ENCODE results near the gene TRMO. TPM values are rescaled to one million over a fixed set of nuclear protein-coding genes. Genes with fewer than 3 reads are reported as not detected.

Gene TRMO
- polyA plus RNA-seq, 3 donors from 2014 or later = 5.9 to 11.4 (median 7.9) TPM

DNA sequence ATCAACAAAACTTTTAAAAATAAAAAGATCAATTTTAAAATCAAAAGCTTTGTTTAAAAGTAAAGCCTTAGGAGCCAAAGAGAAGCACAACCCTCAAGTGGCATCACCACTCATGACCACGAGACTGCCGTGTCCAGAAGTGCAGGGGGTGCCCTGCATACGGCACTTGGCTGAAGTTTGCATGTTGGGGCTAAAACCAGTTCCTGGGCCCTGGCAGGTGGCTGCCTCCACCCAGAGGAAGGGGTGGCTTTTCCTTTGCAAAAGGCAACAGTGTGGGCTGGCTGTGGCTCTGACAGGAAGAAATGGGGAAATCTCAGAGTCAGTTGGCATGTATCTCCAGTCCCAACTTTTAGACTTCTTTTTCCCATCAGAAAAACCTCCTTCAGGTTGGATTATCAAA, 15.3 kb downstream of the TRMO start:
- peak in 2 of 3 donors; percentile 14 to 19 for DNase-seq
- H3K36me3 Mint-ChIP-seq = peaks cover 7 to 28% (median 11%) of the 10 kb centered on the region in 3 donors

DNA sequence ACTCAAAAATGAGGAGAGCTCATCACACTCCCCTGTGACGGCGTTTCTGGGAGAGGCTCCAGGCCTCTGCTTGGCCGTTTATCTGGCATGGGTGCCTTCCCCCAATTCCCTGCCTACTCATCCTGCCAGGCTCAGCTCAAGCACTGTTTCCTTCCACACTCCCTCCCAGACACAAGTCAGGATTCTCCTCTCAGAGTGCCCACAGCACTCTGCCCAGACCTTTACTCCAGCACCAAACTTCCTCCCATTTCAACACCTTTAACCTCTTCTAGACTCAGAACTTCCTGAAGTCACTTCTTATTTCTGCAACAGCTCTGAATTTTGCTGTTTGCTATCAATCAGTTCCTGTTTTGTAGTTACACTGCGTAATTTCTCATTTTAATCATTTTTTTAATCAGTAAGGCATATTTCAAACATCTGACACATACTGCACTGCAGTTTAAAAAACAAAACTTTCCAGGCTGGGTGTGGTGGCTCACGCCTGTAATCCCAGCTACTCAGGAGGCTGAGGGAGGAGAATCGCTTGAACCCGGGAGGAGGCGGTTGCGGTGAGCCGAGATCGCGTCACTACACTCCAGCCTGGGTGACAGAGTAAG, 16.0 kb downstream of the TRMO start:
- peak; percentile 31 to 37 (median 34) for DNase-seq
- Mint-ChIP-seq H3K27ac (peak overlapping the region; percentile 93 to 100 (median 96)), H3K4me1 (peaks cover 60 to 76% of the 10 kb centered on the region in 2 donors), H3K27me3 (ENCODE audit: low read depth in 3 of 3) (peaks cover 0 to 4% (median 0%) of the 10 kb centered on the region in 3 donors), H3K36me3 (peaks cover 11 to 26% (median 16%) of the 10 kb centered on the region in 3 donors), H3K9me3 (no peaks in the 10 kb centered on the region), H3K4me3 (peak overlapping the region; percentile 72 to 94 (median 87))

More for the DNA sequence above, 15.3 kb downstream of the TRMO start:
- H3K4me1 Mint-ChIP-seq = peaks cover 66 to 76% of the 10 kb centered on the region in 2 donors
- peak overlapping the region; percentile 72 to 94 (median 87) for H3K4me3 Mint-ChIP-seq
- no peaks in the 10 kb centered on the region for H3K9me3 Mint-ChIP-seq
- H3K27me3 Mint-ChIP-seq (ENCODE audit: low read depth in 3 of 3) = peaks cover 0 to 4% (median 0%) of the 10 kb centered on the region in 3 donors
- peak overlapping the region; percentile 52 to 100 (median 94) for H3K27ac Mint-ChIP-seq

DNA sequence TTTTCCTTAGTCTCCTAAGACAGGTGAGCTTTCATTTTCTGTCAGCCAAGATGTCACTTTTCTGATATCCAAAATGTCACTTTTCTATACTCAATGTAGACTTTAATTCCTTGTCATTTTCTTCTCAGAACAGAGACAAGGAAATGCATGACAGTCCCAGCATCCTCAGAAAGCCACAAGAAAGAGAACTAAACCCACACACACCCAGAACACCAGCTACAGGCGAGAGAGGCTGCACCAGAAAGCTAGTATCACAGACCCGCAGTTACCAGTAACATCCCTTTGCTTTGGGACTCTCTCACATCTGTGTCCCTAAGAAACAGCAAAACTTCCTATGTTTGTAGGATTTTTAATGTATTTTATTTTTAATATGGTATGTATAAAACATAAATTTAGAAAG, 17.1 kb downstream of the TRMO start:
- peak; percentile 36 to 40 (median 39) for DNase-seq
- Mint-ChIP-seq H3K9me3 (no peaks in the 10 kb centered on the region), H3K27me3 (ENCODE audit: low read depth in 3 of 3) (peaks cover 0 to 4% (median 0%) of the 10 kb centered on the region in 3 donors), H3K36me3 (peaks cover 10 to 21% (median 16%) of the 10 kb centered on the region in 3 donors), H3K27ac (peak overlapping the region; percentile 83 to 100 (median 96)), H3K4me1 (peaks cover 52 to 72% of the 10 kb centered on the region in 2 donors), H3K4me3 (peak overlapping the region; percentile 71 to 93 (median 73))

DNA sequence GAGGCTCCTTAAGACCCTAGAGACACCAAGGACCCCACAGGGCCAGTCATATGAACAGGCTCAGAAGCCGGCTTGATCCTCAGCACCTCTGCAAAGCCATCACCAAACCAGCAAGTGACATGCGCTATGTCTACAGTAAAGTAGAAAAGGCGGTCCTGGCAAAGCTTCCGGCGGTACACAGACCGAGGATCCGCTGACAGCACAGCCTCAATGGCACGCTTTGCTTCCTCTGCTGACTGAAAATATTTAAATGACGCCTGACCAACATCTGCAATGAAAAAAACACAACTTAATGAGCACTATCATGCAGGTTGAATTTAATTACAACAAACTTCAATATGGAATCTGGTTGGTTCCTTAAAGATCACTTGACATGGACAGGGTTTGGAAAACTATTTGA, 17.6 kb downstream of the TRMO start:
- no peaks in the 10 kb centered on the region for H3K9me3 Mint-ChIP-seq
- no peak for DNase-seq
- peaks cover 0 to 4% (median 0%) of the 10 kb centered on the region in 3 donors for H3K27me3 Mint-ChIP-seq (ENCODE audit: low read depth in 3 of 3)
- peaks cover 47 to 67% of the 10 kb centered on the region in 2 donors for H3K4me1 Mint-ChIP-seq
- peaks cover 7 to 16% (median 16%) of the 10 kb centered on the region in 3 donors for H3K36me3 Mint-ChIP-seq
- H3K27ac Mint-ChIP-seq = peak overlapping the region; percentile 76 to 100 (median 87)
- peak overlapping the region; percentile 62 to 78 (median 73) for H3K4me3 Mint-ChIP-seq

DNA sequence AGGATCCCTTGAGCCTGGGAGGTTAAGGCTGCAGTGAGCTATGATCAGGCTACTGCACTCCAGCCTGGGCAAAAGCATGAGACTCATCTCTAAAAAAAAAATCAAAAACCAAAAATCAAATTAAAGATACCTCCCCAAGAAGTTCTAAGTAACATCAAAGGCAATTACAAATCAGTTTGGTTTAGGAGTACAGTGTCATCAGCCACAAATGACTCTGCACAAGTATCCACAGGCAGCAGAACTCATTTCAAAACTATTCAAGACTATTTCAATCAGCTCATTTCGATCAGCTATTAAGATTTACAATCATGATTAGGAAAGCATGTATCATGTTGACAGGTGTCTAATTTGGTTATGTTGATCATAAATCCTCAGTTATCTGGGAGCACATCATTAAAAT, 19.1 kb downstream of the TRMO start:
- Mint-ChIP-seq H3K27me3 (ENCODE audit: low read depth in 3 of 3) (peaks cover 0 to 4% (median 0%) of the 10 kb centered on the region in 3 donors), H3K4me3 (no peak overlapping the region), H3K9me3 (no peaks in the 10 kb centered on the region), H3K4me1 (peaks cover 38 to 55% of the 10 kb centered on the region in 2 donors), H3K27ac (peak overlapping the region in 2 of 6 donors; percentile 40 to 81), H3K36me3 (peaks cover 4 to 13% (median 8%) of the 10 kb centered on the region in 3 donors)
- no peak for DNase-seq

DNA sequence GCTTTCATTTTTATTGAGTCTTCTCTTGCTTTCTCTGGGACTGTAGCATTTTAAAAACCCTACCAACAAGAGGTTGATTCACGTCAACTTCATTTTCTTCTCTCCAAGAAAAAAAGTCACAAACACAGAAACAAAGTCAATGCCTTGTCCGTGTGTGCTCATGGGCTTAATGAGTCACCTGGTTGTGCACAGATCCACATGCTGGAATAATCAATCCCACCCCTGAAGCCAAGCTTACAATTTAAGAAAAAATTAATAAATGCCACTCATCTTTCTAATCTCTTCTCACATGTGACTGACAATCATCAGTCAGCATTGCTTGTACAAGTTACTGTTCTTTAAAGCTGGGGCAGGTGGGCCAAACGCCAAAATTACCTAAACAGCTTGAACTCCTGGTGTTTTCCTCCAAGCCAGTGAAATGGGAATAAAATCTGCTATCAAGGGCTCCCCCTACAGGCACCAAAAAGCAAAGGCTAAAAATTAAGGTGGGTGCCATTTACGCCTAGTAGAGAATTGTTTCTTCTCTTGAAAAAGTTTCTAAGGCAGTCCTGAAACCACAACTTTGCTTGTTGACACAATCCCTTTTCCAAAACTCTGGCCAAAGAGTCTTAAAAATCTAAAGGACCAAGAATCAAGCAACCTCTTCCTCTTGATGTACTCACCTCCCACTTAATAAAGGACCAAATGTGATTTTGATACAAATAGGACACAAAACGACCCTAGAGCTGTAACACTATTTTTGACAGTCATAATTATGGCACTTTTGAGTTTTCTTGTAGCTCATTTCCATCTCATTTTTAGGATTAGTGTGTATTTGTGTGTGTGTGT, 21.3 kb downstream of the TRMO start:
- H3K27me3 Mint-ChIP-seq (ENCODE audit: low read depth in 3 of 3) = no peaks in the 10 kb centered on the region
- H3K4me1 Mint-ChIP-seq = peaks cover 18 to 34% of the 10 kb centered on the region in 2 donors
- H3K36me3 Mint-ChIP-seq = peaks cover 4 to 20% (median 13%) of the 10 kb centered on the region in 3 donors
- DNase-seq = peak in 2 of 3 donors; percentile 29 to 32
- no peaks in the 10 kb centered on the region for H3K9me3 Mint-ChIP-seq
- peak overlapping the region in 3 of 6 donors; percentile 5 to 31 (median 9) for H3K27ac Mint-ChIP-seq
- no peak overlapping the region for H3K4me3 Mint-ChIP-seq

DNA sequence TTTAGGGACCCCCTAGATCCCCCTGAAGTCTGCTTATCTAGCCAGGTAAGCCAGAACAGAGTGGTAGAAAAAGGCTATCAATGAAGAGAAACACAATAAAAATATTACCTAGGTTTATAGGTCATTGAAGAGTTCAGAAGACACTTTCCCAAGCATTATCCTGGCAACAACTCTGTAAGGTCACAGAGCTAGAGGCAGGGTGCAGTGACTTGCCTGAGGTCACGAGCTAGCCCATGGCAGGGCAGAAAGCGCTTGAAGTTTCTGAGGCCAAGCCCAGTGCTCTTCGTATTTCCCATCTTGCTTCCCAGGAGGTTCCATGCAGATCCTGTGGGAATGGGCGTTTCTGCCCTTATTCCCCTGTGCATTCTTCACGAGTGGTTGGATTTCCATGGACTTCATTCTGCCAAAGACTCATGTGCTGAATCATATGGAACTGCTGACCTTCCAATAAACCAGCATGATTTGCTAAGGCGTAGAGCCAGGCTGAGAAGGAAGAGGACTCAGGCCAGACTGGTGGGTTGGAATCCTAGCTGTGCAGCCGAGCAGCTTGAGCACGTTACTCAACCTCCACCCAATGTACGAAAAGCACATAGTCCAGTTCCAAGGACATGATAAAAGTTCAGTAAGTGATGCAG, 22.1 kb downstream of the TRMO start:
- no peak for DNase-seq
- Mint-ChIP-seq H3K36me3 (peaks cover 4 to 23% (median 19%) of the 10 kb centered on the region in 3 donors), H3K4me1 (peaks cover 11 to 26% of the 10 kb centered on the region in 2 donors), H3K27ac (peak overlapping the region in 1 of 6 donors; percentile 30), H3K4me3 (no peak overlapping the region), H3K9me3 (no peaks in the 10 kb centered on the region), H3K27me3 (ENCODE audit: low read depth in 3 of 3) (no peaks in the 10 kb centered on the region)

DNA sequence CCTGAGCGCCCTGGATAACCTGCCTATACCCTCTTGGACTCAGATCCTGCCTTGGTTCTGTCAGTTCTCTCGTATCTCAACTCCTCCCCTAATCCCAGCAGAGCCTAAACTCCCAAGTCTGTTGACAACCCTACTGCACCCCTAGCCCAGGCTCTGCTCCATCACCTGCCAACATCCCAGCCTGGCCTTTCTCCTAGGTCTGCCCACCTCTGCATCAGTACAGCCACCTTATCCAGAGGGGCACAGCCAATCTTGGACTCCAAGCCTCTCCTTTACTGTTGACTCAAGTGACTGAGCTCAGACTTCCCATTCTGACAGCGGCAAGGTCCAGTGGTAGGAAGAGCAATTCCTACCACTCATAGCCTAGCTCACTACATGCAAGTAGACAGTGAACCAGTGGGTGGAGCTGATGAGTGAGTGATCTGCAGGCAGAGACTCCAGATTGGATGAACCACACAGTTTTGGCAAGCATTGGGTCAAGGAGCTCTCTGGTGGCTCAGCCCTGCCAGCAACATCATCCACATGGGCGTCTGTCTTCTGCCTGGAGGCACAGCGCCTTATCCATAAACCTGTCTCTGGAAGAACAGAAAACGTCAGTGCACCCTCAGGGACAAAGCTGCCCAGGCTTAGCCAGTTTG, 26.5 kb downstream of the TRMO start:
- DNase-seq = no peak
- H3K27ac Mint-ChIP-seq = no peak overlapping the region
- H3K27me3 Mint-ChIP-seq (ENCODE audit: low read depth in 3 of 3) = peaks cover 0 to 3% (median 0%) of the 10 kb centered on the region in 3 donors
- H3K4me1 Mint-ChIP-seq = peaks cover 0 to 2% of the 10 kb centered on the region in 2 donors
- H3K4me3 Mint-ChIP-seq = no peak overlapping the region
- H3K9me3 Mint-ChIP-seq = no peaks in the 10 kb centered on the region
- peaks cover 0 to 16% (median 15%) of the 10 kb centered on the region in 3 donors for H3K36me3 Mint-ChIP-seq

DNA sequence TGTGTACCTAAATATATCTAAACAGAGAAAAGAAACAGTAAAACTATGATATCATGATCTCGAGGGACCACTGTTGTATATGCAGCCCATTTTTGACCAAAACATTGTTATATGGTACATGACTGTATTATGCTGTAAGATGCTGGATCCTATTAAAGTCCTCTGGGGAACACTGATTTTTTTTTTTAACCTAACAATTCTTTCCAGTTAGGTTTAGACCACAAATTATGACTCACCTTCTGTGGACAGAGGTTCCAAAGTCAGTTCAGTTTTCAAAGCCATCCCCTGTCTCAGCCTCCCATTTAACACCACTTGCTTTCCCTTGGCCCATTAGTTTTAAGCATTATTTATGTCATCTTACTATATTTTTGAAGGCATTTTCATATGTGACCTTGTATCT, 27.1 kb downstream of the TRMO start:
- no peaks in the 10 kb centered on the region for H3K4me1 Mint-ChIP-seq
- peaks cover 0 to 3% (median 0%) of the 10 kb centered on the region in 3 donors for H3K27me3 Mint-ChIP-seq (ENCODE audit: low read depth in 3 of 3)
- no peak for DNase-seq
- no peak overlapping the region for H3K27ac Mint-ChIP-seq
- no peak overlapping the region for H3K4me3 Mint-ChIP-seq
- peaks cover 0 to 16% (median 15%) of the 10 kb centered on the region in 3 donors for H3K36me3 Mint-ChIP-seq
- no peaks in the 10 kb centered on the region for H3K9me3 Mint-ChIP-seq

DNA sequence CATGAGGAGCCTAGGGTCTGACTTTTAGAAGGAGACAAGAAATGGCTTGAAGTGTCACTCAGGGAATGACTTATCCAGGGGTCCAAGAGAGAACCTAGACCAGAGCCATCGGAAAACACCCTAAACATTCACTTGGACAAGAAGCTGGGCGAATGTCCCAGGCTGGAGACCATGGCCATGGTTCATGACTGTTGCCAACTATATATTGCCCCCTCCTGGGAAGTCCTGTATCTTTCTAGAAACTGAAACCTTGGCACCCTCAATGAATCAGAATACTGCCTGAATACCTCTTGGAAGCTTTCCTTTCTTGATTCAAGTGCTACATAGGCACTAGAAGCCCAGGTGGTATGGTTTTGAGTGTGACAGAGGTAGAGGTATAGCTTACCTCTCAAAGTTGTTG, 29.9 kb downstream of the TRMO start:
- Mint-ChIP-seq H3K27me3 (ENCODE audit: low read depth in 3 of 3) (peaks cover 1 to 4% (median 3%) of the 10 kb centered on the region in 3 donors), H3K4me3 (no peak overlapping the region), H3K9me3 (no peaks in the 10 kb centered on the region), H3K36me3 (peaks cover 0 to 15% (median 9%) of the 10 kb centered on the region in 3 donors), H3K27ac (no peak overlapping the region), H3K4me1 (no peaks in the 10 kb centered on the region)
- no peak for DNase-seq

DNA sequence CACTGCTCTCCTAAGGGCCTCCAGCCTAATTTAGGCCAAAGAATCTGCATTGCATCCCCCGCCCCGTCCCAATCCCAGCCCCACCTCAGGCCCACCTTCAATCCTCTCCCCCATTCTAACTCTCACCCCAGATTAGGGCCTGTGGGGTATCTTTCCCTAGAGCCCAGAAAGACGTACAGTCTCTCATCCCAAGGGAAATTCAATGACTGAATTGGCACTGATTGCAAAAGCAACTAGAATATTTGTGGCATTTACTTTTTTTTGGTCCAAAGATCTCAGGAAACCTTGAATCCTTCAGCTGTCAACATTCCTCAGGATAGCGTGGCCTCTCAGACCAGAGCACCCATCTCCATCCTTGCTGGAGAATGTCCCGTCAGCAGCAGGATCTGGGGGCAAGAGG, 30.6 kb downstream of the TRMO start:
- Mint-ChIP-seq H3K9me3 (no peaks in the 10 kb centered on the region), H3K27me3 (ENCODE audit: low read depth in 3 of 3) (peaks cover 1 to 4% (median 3%) of the 10 kb centered on the region in 3 donors), H3K27ac (no peak overlapping the region), H3K4me3 (no peak overlapping the region), H3K36me3 (peaks cover 0 to 10% (median 4%) of the 10 kb centered on the region in 3 donors), H3K4me1 (no peaks in the 10 kb centered on the region)
- DNase-seq = no peak

DNA sequence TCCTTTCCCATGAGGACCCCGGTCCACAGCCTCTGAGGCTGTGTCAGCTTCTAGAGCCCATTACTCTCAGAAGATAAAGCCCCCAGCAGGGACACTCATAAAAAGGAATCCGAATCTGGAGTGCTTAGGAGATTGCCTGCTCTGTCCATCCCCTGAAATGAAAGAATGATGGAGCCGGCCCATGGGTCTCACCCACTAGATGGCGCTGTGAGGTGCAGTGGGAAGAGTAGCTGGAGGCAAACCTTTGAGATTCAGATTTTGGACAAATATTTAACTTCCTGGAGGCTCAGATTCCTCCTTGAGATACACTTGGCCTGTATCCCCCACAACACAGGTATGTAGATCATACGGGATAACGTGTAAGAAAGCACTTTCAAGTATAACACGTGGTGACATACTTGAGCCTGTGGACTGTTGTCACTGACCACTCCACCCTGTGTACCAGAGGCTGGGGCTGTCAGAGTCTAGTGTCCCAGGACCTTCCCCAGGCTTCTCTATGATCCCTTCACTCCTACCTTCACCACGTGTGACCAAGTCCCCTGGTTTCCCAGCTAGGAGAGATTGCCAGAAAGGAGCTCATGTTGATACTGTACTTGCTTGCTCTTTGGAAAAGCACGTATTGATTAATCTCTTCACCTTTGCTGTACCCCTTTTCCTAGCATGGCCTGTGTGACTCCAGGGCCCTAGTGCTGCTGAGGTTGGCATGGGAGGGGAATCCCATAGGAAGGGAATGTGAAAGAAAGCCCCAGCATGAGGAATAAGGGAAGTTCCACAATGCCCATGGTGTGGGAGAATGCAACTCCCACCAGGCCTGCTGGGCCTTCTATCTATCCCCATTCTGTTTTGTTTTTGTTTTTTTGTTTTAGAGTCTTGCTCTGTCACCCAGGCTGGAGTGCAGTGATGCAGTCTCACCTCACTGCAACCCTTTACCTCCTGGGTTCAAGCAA, 32.1 kb downstream of the TRMO start:
- H3K4me3 Mint-ChIP-seq = no peak overlapping the region
- H3K36me3 Mint-ChIP-seq = peaks cover 0 to 4% (median under 1%) of the 10 kb centered on the region in 3 donors
- H3K27me3 Mint-ChIP-seq (ENCODE audit: low read depth in 3 of 3) = peaks cover 1 to 4% (median 3%) of the 10 kb centered on the region in 3 donors
- H3K27ac Mint-ChIP-seq = peak overlapping the region in 1 of 6 donors; percentile 7
- no peaks in the 10 kb centered on the region for H3K9me3 Mint-ChIP-seq
- peak; percentile 32 to 36 (median 36) for DNase-seq
- H3K4me1 Mint-ChIP-seq = no peaks in the 10 kb centered on the region

All from immature natural killer cell (primary cell).